Activated effector memory CD4-positive, alpha-beta T cell treated with Interleukin-2 at 50 U/mL for 16 hours (primary cell): Measurements from ENCODE around the gene BABAM2.
A peak's percentile ranks its signal among the peaks of the same experiment; 100 is the strongest.

ENCODE experiments used
- DNase-seq: peaks from one replicate; pipeline ENCODE4 v3.0.0-alpha.2; 2020

BABAM2 gene

GRCh38 chr2:28338046-28338817 is 447.7 kb downstream of the BABAM2 start:
- DNase-seq, result no peak

- no peak for DNase-seq
Observed at GRCh38 chr2:28338831-28339321, 448.3 kb downstream of the BABAM2 start.

DNA sequence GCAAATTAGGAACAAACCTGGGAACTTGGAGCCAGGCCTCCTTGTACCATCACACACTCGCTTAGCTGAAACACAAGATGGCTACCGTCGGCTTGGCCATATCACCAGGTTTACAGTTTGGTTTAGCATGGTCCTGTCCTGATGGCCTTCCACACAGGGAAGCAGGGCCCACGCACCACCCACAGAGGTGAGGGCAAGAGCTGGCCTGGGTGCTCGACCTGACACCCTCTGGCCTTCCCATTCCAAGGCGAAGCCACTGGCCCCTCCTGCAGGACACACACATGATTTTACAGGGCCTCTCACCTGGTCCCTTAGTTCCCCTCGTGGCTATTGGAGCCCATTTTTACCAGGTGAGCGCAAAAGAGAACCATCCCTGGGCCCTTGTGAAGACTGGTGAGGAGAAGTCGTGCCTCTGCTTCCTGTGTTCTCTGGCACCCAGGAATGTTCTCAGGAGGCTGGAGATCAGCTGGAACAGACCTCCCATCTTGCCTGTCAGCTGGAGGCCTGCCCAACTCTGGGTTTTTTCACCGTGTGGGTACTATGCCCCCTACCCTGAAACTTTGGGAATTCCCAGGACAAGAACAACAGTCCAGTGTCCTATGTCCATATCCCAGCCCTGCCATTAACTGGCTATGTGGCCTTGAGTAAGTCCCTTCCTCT is 449.1 kb downstream of the BABAM2 start:
- no peak for DNase-seq

DNA sequence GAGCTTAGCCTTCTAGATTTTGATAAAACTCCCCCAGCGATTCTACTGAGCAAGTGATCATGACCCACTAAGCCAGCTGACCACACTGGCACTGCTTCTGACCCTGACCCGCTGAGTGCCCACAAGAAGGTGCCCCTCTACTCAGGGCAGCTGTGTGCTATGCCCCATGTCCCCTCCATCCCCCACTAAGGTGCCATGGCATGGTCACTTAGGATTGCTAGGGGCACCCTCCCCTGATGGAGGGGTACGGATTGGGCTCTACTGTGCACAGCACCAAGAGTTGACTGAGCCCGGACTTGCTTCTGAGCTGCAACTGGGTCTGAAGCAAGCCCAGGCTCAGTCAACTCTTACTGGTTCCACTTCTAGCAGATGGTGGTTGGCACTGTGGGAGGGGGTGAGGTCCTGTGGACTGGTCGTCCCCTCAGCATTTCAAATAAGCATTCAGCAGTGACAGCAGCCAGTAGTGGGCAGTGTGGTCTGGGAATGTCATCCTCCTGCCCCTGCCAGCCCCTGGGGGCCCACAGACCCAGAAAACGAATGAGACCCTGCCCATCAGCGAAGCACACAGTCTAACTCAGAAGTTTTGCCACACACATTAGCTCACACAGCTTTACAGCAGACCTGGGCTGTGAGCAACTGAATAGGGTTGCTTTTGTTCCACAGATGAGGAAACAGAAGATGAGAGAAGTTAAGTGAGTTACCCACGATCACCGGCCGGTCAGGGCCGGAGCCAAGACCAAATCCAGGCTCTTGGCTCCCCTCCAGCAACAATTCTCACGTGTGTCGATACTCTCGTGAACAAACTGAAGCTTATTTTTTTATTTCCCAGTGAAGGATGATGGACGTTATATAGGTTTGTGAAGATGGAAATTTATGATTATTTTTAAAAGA is 450.0 kb downstream of the BABAM2 start:
- DNase-seq, result no peak

DNA sequence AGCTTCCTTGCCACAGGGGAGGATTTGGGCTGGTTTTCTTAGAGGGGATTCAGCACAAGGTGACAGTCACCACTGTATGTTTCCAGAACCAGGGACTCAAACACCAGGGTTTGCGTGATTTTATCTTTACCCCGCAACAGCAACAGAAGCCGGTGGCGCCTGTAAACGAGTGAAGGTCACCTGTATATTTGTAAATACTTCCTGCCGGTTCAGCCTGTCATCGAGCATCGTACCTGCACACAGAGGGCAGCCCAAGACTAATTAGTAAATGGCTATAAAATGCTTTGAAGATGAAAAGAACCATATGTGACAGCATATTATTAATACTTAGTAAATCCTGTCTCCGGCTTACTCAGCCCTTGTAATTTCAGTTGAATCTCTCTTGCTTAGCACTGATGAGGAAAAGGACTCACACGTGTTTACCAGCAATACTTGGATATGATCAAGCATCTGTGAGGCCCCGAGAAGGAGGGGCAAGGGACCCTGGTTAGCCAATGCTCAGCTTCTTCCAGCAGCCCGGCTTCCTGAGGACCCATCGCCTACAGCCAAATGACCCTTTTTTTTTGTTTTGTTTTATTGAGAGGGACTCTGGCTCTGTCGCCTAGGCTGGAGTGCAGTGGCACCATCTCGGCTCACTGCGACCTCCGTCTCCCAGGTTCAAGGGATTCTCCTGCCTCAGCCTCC is 450.8 kb downstream of the BABAM2 start:
- no peak for DNase-seq

- DNase-seq, result no peak
Observed at GRCh38 chr2:28342081-28342967, 451.8 kb downstream of the BABAM2 start.

- DNase-seq, result no peak
Observed at GRCh38 chr2:28343184-28343942, 452.8 kb downstream of the BABAM2 start.

DNA sequence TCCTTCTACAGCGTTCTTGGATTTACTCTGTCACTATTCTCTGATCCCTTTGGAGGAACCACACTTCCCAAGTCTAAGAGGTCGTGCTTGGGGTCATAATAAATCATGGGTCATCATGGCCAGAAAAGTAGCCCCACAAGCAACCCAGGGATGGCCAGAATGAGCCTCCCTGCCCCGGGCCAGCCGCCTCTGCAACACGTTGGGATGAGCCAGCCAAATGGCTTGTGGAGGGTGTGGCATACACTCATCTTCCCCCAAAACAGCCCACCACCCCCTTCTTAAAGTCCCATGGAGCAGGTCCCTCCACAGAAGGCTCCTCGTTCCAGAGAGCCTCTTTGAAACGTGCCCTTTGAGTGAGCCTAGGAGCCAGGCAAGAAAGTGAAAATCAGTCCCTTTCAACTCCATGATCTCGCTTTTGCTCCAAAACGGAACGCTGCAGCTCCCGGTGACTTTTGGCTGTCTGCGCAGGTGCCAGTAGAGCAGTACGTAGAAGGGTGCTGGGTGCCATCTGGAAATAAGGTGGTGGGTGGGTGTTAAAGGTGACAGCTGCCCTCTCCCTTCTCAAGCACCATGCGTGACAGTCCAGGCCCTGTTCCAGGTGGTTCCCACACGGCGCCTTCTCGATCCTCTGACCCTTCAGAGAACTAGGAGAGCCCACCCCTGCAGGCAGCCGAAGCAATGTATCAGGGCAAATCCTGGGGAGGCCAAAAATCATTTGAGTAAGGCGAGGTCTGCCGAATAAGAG is 453.6 kb downstream of the BABAM2 start:
- DNase-seq, result no peak

GRCh38 chr2:28344756-28345373 is 454.3 kb downstream of the BABAM2 start:
- DNase-seq, result no peak

GRCh38 chr2:28345619-28346018 is 455.1 kb downstream of the BABAM2 start:
- DNase-seq, result no peak

GRCh38 chr2:28346587-28346986 is 456.1 kb downstream of the BABAM2 start:
- no peak for DNase-seq

- no peak for DNase-seq
Observed at GRCh38 chr2:28347193-28347592, 456.7 kb downstream of the BABAM2 start.

DNA sequence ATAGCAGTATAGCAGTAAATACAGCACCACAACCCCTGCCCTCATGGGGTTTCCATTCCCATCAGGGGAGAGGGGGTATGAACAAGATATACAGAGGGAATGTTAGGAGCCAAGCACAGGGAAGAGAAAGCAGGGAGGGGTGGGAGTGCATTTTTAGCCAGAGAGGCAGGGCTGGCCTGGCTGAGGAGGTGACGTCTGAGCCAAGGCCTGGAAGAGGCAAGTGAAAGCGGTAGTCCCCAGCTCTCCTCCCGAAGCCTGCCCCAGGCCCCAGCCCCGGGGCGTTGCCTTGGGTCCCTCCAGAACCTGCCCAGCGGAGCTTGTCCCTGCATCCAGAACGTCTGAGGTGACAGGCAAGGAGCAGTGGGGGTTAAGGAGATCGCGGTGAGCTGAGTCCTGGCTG is 457.1 kb downstream of the BABAM2 start:
- no peak for DNase-seq

GRCh38 chr2:28348149-28348567 is 457.6 kb downstream of the BABAM2 start:
- peak; percentile 62 for DNase-seq

DNA sequence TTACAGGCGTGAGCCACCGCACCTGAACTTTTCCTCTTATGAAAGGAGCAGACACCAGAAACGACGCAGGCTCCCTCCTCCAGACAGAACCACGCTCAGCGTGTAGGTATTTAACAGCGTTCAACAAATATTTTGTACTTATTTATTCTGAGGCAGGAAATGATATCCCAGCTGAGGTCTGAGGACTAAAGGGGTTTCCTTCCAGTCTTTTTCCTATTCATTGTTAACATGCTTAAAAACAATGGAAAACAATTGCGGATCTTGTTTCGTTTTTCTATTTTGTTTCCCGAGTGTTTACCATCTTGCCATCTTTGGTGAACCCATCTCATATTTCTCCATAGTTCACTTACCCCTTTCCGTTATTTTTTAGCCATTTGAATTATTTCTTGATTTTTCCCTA is 458.4 kb downstream of the BABAM2 start:
- no peak for DNase-seq

- no peak for DNase-seq
Observed at GRCh38 chr2:28349546-28350165, 459.1 kb downstream of the BABAM2 start.

GRCh38 chr2:28350196-28350595 is 459.7 kb downstream of the BABAM2 start:
- DNase-seq, result no peak

- no peak for DNase-seq
Observed at GRCh38 chr2:28350791-28351285, 460.3 kb downstream of the BABAM2 start.

DNA sequence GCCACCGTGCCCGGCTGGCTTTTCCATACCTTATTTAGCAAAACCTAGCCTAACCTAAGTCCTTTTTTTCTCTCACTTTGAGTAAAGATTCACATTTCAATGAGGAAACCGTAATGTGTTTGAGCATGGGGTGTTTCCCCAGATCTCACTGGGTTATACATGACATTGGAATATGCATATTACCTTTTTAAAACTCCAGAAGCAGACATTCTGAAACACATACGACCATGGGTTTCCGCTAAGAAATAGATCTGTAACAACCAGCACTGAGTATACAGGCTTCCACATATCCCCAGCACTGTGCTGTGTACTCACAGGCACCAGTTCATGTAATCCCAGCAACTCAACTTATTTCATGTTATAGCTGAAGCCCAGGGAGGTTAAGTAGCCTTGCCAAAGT is 461.1 kb downstream of the BABAM2 start:
- no peak for DNase-seq
